HuH-7.5 (cell line): ENCODE measurements around the gene NUAK1.

Experiments used
- DNase-seq: peaks from one replicate; pipeline ENCODE4 v3.0.0; 2011; ENCODE audit warnings: low spot score

The NUAK1 gene

GRCh38 chr12:106062693-106063092 is 76.1 kb downstream of the NUAK1 start:
- no peak for DNase-seq

GRCh38 chr12:106058256-106059182 is 80.2 kb downstream of the NUAK1 start:
- DNase-seq = no peak

- DNase-seq = no peak
Observed at GRCh38 chr12:106054049-106054448, 84.7 kb downstream of the NUAK1 start.

- no peak for DNase-seq
Observed at GRCh38 chr12:106051853-106052531, 86.8 kb downstream of the NUAK1 start.

GRCh38 chr12:106049546-106049945 is 89.2 kb downstream of the NUAK1 start:
- DNase-seq = no peak

GRCh38 chr12:106049105-106049504 is 89.6 kb downstream of the NUAK1 start:
- no peak for DNase-seq

GRCh38 chr12:106048676-106049075 is 90.1 kb downstream of the NUAK1 start:
- DNase-seq = no peak

- no peak for DNase-seq
Observed at GRCh38 chr12:106048016-106048415, 90.7 kb downstream of the NUAK1 start.

- DNase-seq = no peak
Observed at GRCh38 chr12:106046947-106047346, 91.8 kb downstream of the NUAK1 start.

- DNase-seq = no peak
Observed at GRCh38 chr12:106046301-106046846, 92.4 kb downstream of the NUAK1 start.

GRCh38 chr12:106045251-106045674 is 93.5 kb downstream of the NUAK1 start:
- DNase-seq = no peak

- no peak for DNase-seq
Observed at GRCh38 chr12:106044773-106045172, 94.0 kb downstream of the NUAK1 start.

- DNase-seq = no peak
Observed at GRCh38 chr12:106042037-106042436, 96.7 kb downstream of the NUAK1 start.

- DNase-seq = no peak
Observed at GRCh38 chr12:106040521-106040920, 98.2 kb downstream of the NUAK1 start.

- no peak for DNase-seq
Observed at GRCh38 chr12:106039646-106040404, 98.9 kb downstream of the NUAK1 start.

GRCh38 chr12:106039242-106039641 is 99.5 kb downstream of the NUAK1 start:
- no peak for DNase-seq

GRCh38 chr12:106037524-106038298 is 101.0 kb downstream of the NUAK1 start:
- no peak for DNase-seq

- no peak for DNase-seq
Observed at GRCh38 chr12:106035421-106035820, 103.3 kb downstream of the NUAK1 start.

- no peak for DNase-seq
Observed at GRCh38 chr12:106034316-106034715, 104.4 kb downstream of the NUAK1 start.

- no peak for DNase-seq
Observed at GRCh38 chr12:106033161-106033675, 105.5 kb downstream of the NUAK1 start.

- no peak for DNase-seq
Observed at GRCh38 chr12:106032623-106032925, 106.2 kb downstream of the NUAK1 start.
